GM21529 (cell line): ENCODE results near the gene GLUD1.
"Not testable (repeated sequence)": the region's sequence is repeated elsewhere in the genome, so short reads cannot be mapped to it uniquely, and the experiment has no call there.

Experiments
- ATAC-seq: cut with Tn5 transposase; IDR thresholded peaks from one replicate; pipeline ENCODE4 v1.9.1; 2021; ENCODE audit not compliant: unreplicated experiment

GLUD1 gene

GRCh38 chr10:87090779-87091178 lies 3.9 kb downstream of the GLUD1 start:
- ATAC-seq: no peak

- no peak for ATAC-seq
Measured at GRCh38 chr10:87089746-87090145, 4.9 kb downstream of the GLUD1 start.

GRCh38 chr10:87085537-87085936 lies 9.1 kb downstream of the GLUD1 start:
- ATAC-seq: no peak

- ATAC-seq: peak; percentile 69
Measured at GRCh38 chr10:87084291-87084782, 10.3 kb downstream of the GLUD1 start.

- peak; percentile 25 for ATAC-seq
Measured at GRCh38 chr10:87083576-87084290, 10.9 kb downstream of the GLUD1 start.

- not testable (repeated sequence) for ATAC-seq
Measured at GRCh38 chr10:87082219-87082618, 12.4 kb downstream of the GLUD1 start.

GRCh38 chr10:87081574-87081973 lies 13.1 kb downstream of the GLUD1 start:
- not testable (repeated sequence) for ATAC-seq

- not testable (repeated sequence) for ATAC-seq
Measured at GRCh38 chr10:87080621-87081020, 14.0 kb downstream of the GLUD1 start.

- no peak for ATAC-seq
Measured at GRCh38 chr10:87079106-87079836, 15.4 kb downstream of the GLUD1 start.

- ATAC-seq: not testable (repeated sequence)
Measured at GRCh38 chr10:87076421-87076820, 18.2 kb downstream of the GLUD1 start.

- no peak for ATAC-seq
Measured at GRCh38 chr10:87072449-87072848, 22.2 kb downstream of the GLUD1 start.

- ATAC-seq: no peak
Measured at GRCh38 chr10:87068281-87068680, 26.4 kb downstream of the GLUD1 start.

GRCh38 chr10:87066865-87067264 lies 27.8 kb downstream of the GLUD1 start:
- ATAC-seq: no peak

- ATAC-seq: no peak
Measured at GRCh38 chr10:87066178-87066577, 28.5 kb downstream of the GLUD1 start.

GRCh38 chr10:87064651-87065050 lies 30.0 kb downstream of the GLUD1 start:
- no peak for ATAC-seq

GRCh38 chr10:87060280-87060928 lies 34.2 kb downstream of the GLUD1 start:
- ATAC-seq: no peak

- no peak for ATAC-seq
Measured at GRCh38 chr10:87059401-87059800, 35.2 kb downstream of the GLUD1 start.

GRCh38 chr10:87058171-87058570 lies 36.5 kb downstream of the GLUD1 start:
- ATAC-seq: no peak

- ATAC-seq: peak; percentile 69
Measured at GRCh38 chr10:87054373-87055295, 40.0 kb downstream of the GLUD1 start.

- ATAC-seq: no peak
Measured at GRCh38 chr10:87053577-87054181, 41.0 kb downstream of the GLUD1 start.
